ENCODE results near the gene AKAP3. TPM values are rescaled to one million over a fixed set of nuclear protein-coding genes. Genes with fewer than 3 reads are reported as not detected.

The AKAP3 gene
- total RNA-seq (2013; cell fraction: nucleolus; rRNA removed), result 9.4 and 13.4 TPM in 2 replicates
- total RNA-seq (2014; rRNA removed) (0.68 and 2.5 TPM in 2 replicates), total RNA-seq (2014; rRNA removed; fragmentation: Illumina TruSeq; extraction: Trizol) (1.2 and 1.5 TPM in 2 replicates), total RNA-seq (2021) (1.5 TPM in 2 replicates), polyA plus RNA-seq (2011; rRNA removed) (1.0 and 1.6 TPM in 2 replicates), polyA plus RNA-seq (2014; fragmentation: Illumina TruSeq; extraction: Trizol) (1.3 and 4.4 TPM in 2 replicates), polyA plus RNA-seq (2014; fragmentation: Nextera tagmentation; extraction: Ambion mirVana) (under 1 TPM; 0.40 to 0.47 TPM), polyA plus RNA-seq (2014; rRNA removed) (0.97 and 1.7 TPM in 2 replicates), polyA plus RNA-seq (2016; fragmentation: Nextera tagmentation; extraction: Ambion mirVana) (1 to 10 TPM; 1.9 to 2.4 TPM), polyA minus RNA-seq (2011; rRNA and poly(A)+ RNA removed) (2.3 and 3.0 TPM in 2 replicates), Bru-seq, nascent RNA (percentile 38 among the genes with signal in this experiment), BruChase-seq, experiment 1, labeled RNA remaining after a 6-hour chase (percentile 21 among the genes with signal in this experiment), BruChase-seq, experiment 2, labeled RNA remaining after a 2-hour chase (percentile 30 among the genes with signal in this experiment)
- polyA plus RNA-seq (2011; ENCODE audit: low read depth), result 0.22 TPM
- 1.1 and 1.3 TPM in 2 replicates for polyA plus RNA-seq (2011; cell fraction: cytosol; rRNA removed)
- polyA plus RNA-seq (2011; cell fraction: nucleus; rRNA removed), result 1.6 and 1.9 TPM in 2 replicates
- 0.66 and 0.77 TPM in 2 replicates for polyA plus RNA-seq (2012)
- 0.40 and 1.0 TPM in 2 replicates for polyA minus RNA-seq (2011; cell fraction: cytosol; rRNA and poly(A)+ RNA removed)
- polyA minus RNA-seq (2011; cell fraction: nucleus; rRNA and poly(A)+ RNA removed), result 0.97 and 4.5 TPM in 2 replicates
- long read RNA-seq, experiment 1, result 0 reads
- long read RNA-seq, experiment 2, partial matches to known transcripts, result 0 of 2 reads
- long read RNA-seq, experiment 2, other reads (novel, unspliced or antisense), result 1 of 2 reads

DNA sequence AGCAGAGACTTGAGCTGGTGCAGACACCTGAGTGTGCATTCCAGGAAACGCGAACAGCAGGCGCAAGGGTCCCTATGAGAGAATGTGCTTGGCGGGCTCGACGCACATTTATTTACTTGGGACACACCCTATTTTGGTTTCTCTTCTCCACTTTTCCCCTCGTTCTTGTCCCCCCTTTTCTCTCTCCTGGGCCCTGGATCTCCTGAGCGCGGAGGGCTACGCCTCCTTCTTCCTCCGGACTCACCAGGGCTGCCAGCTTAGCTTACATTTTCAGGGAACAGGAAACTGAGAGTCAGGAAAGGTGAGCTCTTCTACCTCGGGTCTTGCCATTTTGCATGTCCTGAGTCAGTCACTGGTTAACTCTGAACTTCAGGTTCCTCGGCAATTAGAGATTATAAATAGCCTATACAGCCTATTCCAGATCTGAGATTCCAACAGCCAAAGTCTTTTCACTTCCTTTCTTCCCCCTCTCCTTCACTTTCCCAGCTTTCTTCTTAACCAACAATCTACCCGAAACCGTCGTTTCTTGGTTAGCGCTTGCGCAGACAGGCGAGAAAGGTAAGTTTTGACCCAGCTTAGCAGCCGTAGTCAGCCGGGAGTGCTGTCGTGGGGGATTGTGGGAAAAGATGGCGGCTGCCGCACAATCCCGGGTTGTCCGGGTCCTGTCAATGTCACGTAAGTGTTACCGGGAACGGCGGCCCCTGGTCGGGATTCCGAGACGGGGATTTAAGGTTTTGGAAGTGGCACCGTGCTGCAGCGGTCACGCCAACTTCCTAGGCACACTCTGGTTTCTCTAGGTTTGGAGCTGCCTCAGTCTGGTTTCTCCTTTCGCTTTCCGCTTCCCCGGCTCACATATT is at the start of gene AKAP3, which contains the start of gene NDUFA9:
Gene AKAP3, minus strand, starts transcription at position 551 of the 857 bp plus-strand sequence. CDS start 10,855 bp downstream, outside the sequence.
Gene NDUFA9, plus strand, starts transcription at position 614 of the 857 bp plus-strand sequence. Its CDS starts 13 bp downstream, at position 627.
- peak within 1 kb of the TSS; percentile 84 for H2AFZ ChIP-seq (ENCODE audit: control insufficient read depth, low read depth, low read length)
- 0 out of 4 replicates have a peak, but pooled peaks cover 0 to 2% of the 10 kb centered on the region in 2 experiments for H3K36me3 ChIP-seq (ENCODE audit: control insufficient read depth in 2 of 2, insufficient read depth in 2 of 2, low read length in 1 of 2)
- RAD21 ChIA-PET (ENCODE audit: unreplicated experiment), result interaction anchor here (0.7 to 2.2 kb wide), 4 partner anchors 11 to 1041 kb away, joined by 3 to 14 read pairs (median 6); no protein-coding TSS in a partner anchor
- peaks cover 47% of the 10 kb centered on the region for H3K79me2 ChIP-seq (ENCODE audit: control insufficient read depth, insufficient read depth, low read length)
- H3K4me3 ChIP-seq, result peak within 1 kb of the TSS; percentile 92
- SMC1A ChIA-PET (ENCODE audit: uncharacterized antibody, unreplicated experiment), result interaction anchor here (0.7 to 1.4 kb wide), 5 partner anchors 10 to 119 kb away, joined by 3 to 6 read pairs (median 4); no protein-coding TSS in a partner anchor
- H3K9me3 ChIP-seq (replicated peaks; ENCODE audit: control insufficient read depth, insufficient read depth, low read length), result no peaks in the 10 kb centered on the region
- CTCF ChIA-PET, result interaction anchor here (0.7 to 2.3 kb wide), 7 partner anchors 15 to 642 kb away, joined by 3 to 14 read pairs (median 3); no protein-coding TSS in a partner anchor
- H3K4me1 ChIP-seq (ENCODE audit: control insufficient read depth, insufficient read depth, low read length), result peaks cover 16% of the 10 kb centered on the region; the same call in 1 of the 2 replicates
- FAIRE-seq, result peak; percentile 84
- POLR2A ChIA-PET, result interaction anchor here (0.6 to 0.7 kb wide), 3 partner anchors 48 to 176 kb away, joined by 3 to 4 read pairs (median 3); no protein-coding TSS in a partner anchor
- in situ Hi-C loops (cut with MboI) (no loop called here), intact Hi-C loops (cut with micrococcal nuclease; ENCODE audit: unreplicated experiment) (loop anchor here (2.0 kb wide), 1 partner anchor 44 kb away; no protein-coding TSS in a partner anchor)
- H3K27ac ChIP-seq (ENCODE audit: control insufficient read depth, insufficient read depth), result peak within 1 kb of the TSS; percentile 93
- no peaks in the 10 kb centered on the region for H3K27me3 ChIP-seq (replicated peaks in 1 of 2; ENCODE audit: control insufficient read depth in 2 of 2, insufficient read depth in 2 of 2, low read length in 1 of 2)
- peak within 1 kb of the TSS; percentile 98 for H3K4me2 ChIP-seq (ENCODE audit: control insufficient read depth, insufficient read depth)
- no peaks in the 10 kb centered on the region for H4K20me1 ChIP-seq (ENCODE audit: control insufficient read depth, insufficient read depth)
- TSS peak; percentile 99 for BruUV-seq (replicated peaks)
- peak; percentile 64 for DNase-seq (ENCODE audit: low read depth, low spot score)
- peak within 1 kb of the TSS; percentile 81 for H3K9ac ChIP-seq (ENCODE audit: control insufficient read depth, insufficient read depth, low read length)
- under 1% methylated on average over 39 of the region's 39 CpGs for whole genome bisulfite sequencing (ENCODE audit: insufficient coverage, insufficient replicate concordance, low lambda C conversion rate, missing lambda C conversion rate)
- peak; percentile 96 for ATAC-seq
- TF ChIP-seq, protein P1, sequence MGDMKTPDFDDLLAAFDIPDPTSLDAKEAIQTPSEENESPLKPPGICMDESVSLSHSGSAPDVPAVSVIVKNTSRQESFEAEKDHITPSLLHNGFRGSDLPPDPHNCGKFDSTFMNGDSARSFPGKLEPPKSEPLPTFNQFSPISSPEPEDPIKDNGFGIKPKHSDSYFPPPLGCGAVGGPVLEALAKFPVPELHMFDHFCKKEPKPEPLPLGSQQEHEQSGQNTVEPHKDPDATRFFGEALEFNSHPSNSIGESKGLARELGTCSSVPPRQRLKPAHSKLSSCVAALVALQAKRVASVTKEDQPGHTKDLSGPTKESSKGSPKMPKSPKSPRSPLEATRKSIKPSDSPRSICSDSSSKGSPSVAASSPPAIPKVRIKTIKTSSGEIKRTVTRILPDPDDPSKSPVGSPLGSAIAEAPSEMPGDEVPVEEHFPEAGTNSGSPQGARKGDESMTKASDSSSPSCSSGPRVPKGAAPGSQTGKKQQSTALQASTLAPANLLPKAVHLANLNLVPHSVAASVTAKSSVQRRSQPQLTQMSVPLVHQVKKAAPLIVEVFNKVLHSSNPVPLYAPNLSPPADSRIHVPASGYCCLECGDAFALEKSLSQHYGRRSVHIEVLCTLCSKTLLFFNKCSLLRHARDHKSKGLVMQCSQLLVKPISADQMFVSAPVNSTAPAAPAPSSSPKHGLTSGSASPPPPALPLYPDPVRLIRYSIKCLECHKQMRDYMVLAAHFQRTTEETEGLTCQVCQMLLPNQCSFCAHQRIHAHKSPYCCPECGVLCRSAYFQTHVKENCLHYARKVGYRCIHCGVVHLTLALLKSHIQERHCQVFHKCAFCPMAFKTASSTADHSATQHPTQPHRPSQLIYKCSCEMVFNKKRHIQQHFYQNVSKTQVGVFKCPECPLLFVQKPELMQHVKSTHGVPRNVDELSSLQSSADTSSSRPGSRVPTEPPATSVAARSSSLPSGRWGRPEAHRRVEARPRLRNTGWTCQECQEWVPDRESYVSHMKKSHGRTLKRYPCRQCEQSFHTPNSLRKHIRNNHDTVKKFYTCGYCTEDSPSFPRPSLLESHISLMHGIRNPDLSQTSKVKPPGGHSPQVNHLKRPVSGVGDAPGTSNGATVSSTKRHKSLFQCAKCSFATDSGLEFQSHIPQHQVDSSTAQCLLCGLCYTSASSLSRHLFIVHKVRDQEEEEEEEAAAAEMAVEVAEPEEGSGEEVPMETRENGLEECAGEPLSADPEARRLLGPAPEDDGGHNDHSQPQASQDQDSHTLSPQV (IDR thresholded peaks at IDR 0.05), result no peak
- TF ChIP-seq PML (IDR thresholded peaks at IDR 0.05; ENCODE audit: low read length) (peak; percentile 85), SIX5 (IDR thresholded peaks at IDR 0.05; ENCODE audit: low read depth, low read length, severe bottlenecking) (peak; percentile 69), NR2C2 (IDR thresholded peaks at IDR 0.05; ENCODE audit: borderline replicate concordance, control insufficient read depth, insufficient read length, low read depth) (no peak), KLF5 (IDR thresholded peaks at IDR 0.05; ENCODE audit: partially characterized antibody) (peak; percentile 30), PAX5 (IDR thresholded peaks at IDR 0.05; ENCODE audit: borderline replicate concordance, low read depth, low read length) (0 out of 2 replicates have a peak, but pooled peaks have one; percentile 18), ESRRA (IDR thresholded peaks at IDR 0.05; ENCODE audit: low read length) (peak; percentile 92), PAX8 (IDR thresholded peaks at IDR 0.05) (no peak; the same call in 1 of the 2 replicates), MTA3 (IDR thresholded peaks at IDR 0.05; ENCODE audit: borderline replicate concordance, low read length) (peak; percentile 72; the same call in 1 of the 2 replicates), SP1 (IDR thresholded peaks at IDR 0.05; ENCODE audit: low read depth, low read length) (peak; percentile 13), YBX1 (IDR thresholded peaks at IDR 0.05) (no peak)
- TF ChIP-seq, protein P2, sequence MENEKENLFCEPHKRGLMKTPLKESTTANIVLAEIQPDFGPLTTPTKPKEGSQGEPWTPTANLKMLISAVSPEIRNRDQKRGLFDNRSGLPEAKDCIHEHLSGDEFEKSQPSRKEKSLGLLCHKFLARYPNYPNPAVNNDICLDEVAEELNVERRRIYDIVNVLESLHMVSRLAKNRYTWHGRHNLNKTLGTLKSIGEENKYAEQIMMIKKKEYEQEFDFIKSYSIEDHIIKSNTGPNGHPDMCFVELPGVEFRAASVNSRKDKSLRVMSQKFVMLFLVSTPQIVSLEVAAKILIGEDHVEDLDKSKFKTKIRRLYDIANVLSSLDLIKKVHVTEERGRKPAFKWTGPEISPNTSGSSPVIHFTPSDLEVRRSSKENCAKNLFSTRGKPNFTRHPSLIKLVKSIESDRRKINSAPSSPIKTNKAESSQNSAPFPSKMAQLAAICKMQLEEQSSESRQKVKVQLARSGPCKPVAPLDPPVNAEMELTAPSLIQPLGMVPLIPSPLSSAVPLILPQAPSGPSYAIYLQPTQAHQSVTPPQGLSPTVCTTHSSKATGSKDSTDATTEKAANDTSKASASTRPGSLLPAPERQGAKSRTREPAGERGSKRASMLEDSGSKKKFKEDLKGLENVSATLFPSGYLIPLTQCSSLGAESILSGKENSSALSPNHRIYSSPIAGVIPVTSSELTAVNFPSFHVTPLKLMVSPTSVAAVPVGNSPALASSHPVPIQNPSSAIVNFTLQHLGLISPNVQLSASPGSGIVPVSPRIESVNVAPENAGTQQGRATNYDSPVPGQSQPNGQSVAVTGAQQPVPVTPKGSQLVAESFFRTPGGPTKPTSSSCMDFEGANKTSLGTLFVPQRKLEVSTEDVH (IDR thresholded peaks at IDR 0.05; ENCODE audit: low read depth, partially characterized antibody), result no peak
